Adrenal gland (tissue), 5 donors: Measurements from ENCODE around the gene MCOLN2.

ENCODE experiments used
- POLR2A ChIP-seq, 2 donors: fragments of 450-650 bp; IDR thresholded peaks; one replicate each; pipeline ENCODE4 v1.6.1; 2017; ENCODE audit warnings: antibody characterized with exemption in 2 of 2, mild to moderate bottlenecking in 2 of 2, moderate library complexity in 1 of 2
- TF ChIP-seq, protein P1 (sequence below), 6 experiments: fragments of 450-650 bp in 4 of 6; fragments of 200-600 bp in 2 of 6; sonication (generic) in 1 of 6; IDR thresholded peaks; 1 replicate in 5 of 6; 2 replicates in 1 of 6; pipeline versions ENCODE4 v1.5.1 to v1.8.0; 2016 to 2021; ENCODE audit warnings: antibody characterized with exemption in 6 of 6, mild to moderate bottlenecking in 2 of 6, moderate library complexity in 1 of 6
- donor health status: DM: no; HTN: no; CAD: no.

DNA sequence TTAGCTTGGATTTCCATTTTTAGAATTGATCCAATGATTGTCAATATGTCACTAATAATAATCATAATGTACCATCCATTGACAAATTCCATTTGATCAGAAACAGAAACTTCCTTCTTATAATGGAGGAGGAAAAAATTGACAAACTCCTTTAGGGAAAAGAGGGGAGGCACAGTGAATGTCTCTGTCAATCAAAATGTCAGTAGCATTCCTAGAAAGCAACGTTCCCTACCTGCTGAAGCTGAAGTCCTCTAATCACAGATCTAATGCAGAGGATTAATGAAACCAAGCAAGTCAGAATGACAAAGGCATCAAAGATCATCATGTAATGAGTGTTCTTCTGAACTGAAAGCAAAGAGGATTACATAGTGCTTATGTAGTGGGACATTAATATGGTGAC lies 29.0 kb upstream of the MCOLN2 start:
- no peak for TF ChIP-seq POLR2A (IDR thresholded peaks at IDR 0.05)
- TF ChIP-seq, protein P1, sequence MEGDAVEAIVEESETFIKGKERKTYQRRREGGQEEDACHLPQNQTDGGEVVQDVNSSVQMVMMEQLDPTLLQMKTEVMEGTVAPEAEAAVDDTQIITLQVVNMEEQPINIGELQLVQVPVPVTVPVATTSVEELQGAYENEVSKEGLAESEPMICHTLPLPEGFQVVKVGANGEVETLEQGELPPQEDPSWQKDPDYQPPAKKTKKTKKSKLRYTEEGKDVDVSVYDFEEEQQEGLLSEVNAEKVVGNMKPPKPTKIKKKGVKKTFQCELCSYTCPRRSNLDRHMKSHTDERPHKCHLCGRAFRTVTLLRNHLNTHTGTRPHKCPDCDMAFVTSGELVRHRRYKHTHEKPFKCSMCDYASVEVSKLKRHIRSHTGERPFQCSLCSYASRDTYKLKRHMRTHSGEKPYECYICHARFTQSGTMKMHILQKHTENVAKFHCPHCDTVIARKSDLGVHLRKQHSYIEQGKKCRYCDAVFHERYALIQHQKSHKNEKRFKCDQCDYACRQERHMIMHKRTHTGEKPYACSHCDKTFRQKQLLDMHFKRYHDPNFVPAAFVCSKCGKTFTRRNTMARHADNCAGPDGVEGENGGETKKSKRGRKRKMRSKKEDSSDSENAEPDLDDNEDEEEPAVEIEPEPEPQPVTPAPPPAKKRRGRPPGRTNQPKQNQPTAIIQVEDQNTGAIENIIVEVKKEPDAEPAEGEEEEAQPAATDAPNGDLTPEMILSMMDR (IDR thresholded peaks at IDR 0.05) = no peak
